Ecto neural progenitor cell (in vitro differentiated cells): ENCODE data around the gene ANKRD29.

Experiments
- DNase-seq: peaks from one replicate; pipeline ENCODE4 v3.0.0-alpha.2; 2018; ENCODE audit warnings: low spot score

The ANKRD29 gene

GRCh38 chr18:23684515-23685197, 21.9 kb upstream of the ANKRD29 start:
- DNase-seq = no peak

GRCh38 chr18:23683671-23684070, 21.0 kb upstream of the ANKRD29 start:
- DNase-seq = no peak

GRCh38 chr18:23683155-23683554, 20.4 kb upstream of the ANKRD29 start:
- no peak for DNase-seq

GRCh38 chr18:23682472-23682871, 19.8 kb upstream of the ANKRD29 start:
- DNase-seq = no peak

- no peak for DNase-seq
These were observed 19.3 kb upstream of the ANKRD29 start for GRCh38 chr18:23682045-23682444.

GRCh38 chr18:23675896-23676295, 13.2 kb upstream of the ANKRD29 start:
- DNase-seq = no peak

- no peak for DNase-seq
These were observed 12.5 kb upstream of the ANKRD29 start for GRCh38 chr18:23675236-23675635.

GRCh38 chr18:23673725-23674124, 11.0 kb upstream of the ANKRD29 start:
- no peak for DNase-seq

GRCh38 chr18:23671564-23671963, 8.9 kb upstream of the ANKRD29 start:
- DNase-seq = no peak

GRCh38 chr18:23669804-23670405, 7.2 kb upstream of the ANKRD29 start:
- DNase-seq = no peak

- no peak for DNase-seq
These were observed 6.6 kb upstream of the ANKRD29 start for GRCh38 chr18:23669202-23669766.

GRCh38 chr18:23668731-23669130, 6.0 kb upstream of the ANKRD29 start:
- DNase-seq = no peak

- DNase-seq = no peak
These were observed 4.4 kb upstream of the ANKRD29 start for GRCh38 chr18:23667114-23667513.

- DNase-seq = no peak
These were observed 2.0 kb upstream of the ANKRD29 start for GRCh38 chr18:23664674-23665073.

- DNase-seq = no peak
These were observed 889 bp downstream of the ANKRD29 start for GRCh38 chr18:23661735-23662308.

- no peak for DNase-seq
These were observed 4.4 kb downstream of the ANKRD29 start for GRCh38 chr18:23658285-23658684.

GRCh38 chr18:23652232-23652631, 10.5 kb downstream of the ANKRD29 start:
- no peak for DNase-seq

- no peak for DNase-seq
These were observed 11.5 kb downstream of the ANKRD29 start for GRCh38 chr18:23650968-23651927.

- DNase-seq = no peak
These were observed 13.6 kb downstream of the ANKRD29 start for GRCh38 chr18:23648940-23649607.

GRCh38 chr18:23648456-23648855, 14.3 kb downstream of the ANKRD29 start:
- DNase-seq = no peak

GRCh38 chr18:23646282-23646681, 16.4 kb downstream of the ANKRD29 start:
- no peak for DNase-seq
